Right lobe of liver (tissue), 4 donors: ENCODE measurements around the gene COL23A1.

Experiments
- CTCF ChIP-seq, 4 donors: fragments of 200-600 bp in 3 of 4; fragments of 450-650 bp in 1 of 4; IDR thresholded peaks; one replicate each; pipeline versions ENCODE4 v1.5.1 to v1.8.0; 2016 to 2022; ENCODE audit warnings: antibody characterized with exemption in 4 of 4, mild to moderate bottlenecking in 2 of 4
- POLR2A ChIP-seq: fragments of 450-650 bp; IDR thresholded peaks from one replicate; pipeline ENCODE4 v1.6.1; 2017; ENCODE audit warnings: antibody characterized with exemption, mild to moderate bottlenecking
- donor health status: DM: no; HTN: no; CAD: no.
- donor health status: DM: no; HTN: no; CAD: no.
- donor health status: DM: no; HTN: yes; CAD: no.

- TF ChIP-seq CTCF (IDR thresholded peaks at IDR 0.05) (no peak), POLR2A (no peak)
Measured at GRCh38 chr5:178361657-178362445, 228.3 kb downstream of the COL23A1 start.
